Transverse colon (tissue), 3 donors: ENCODE results near the gene EPHB2.

Experiments
- CTCF ChIP-seq, 5 experiments: fragments of 200-600 bp in 3 of 5; fragments of 450-650 bp in 2 of 5; sonication (generic) in 3 of 5; IDR thresholded peaks; 1 replicate in 2 of 5; 2 replicates in 3 of 5; pipeline ENCODE4 v1.5.1; 2016 to 2017; ENCODE audit warnings: antibody characterized with exemption in 5 of 5, inconsistent platforms in 3 of 5, mild to moderate bottlenecking in 2 of 5, moderate library complexity in 1 of 5
- EP300 ChIP-seq: sonication (generic); formaldehyde crosslinking; IDR thresholded peaks from one replicate; pipeline ENCODE4 v1.6.1; 2017; ENCODE audit warnings: antibody characterized with exemption, low read depth
- POLR2A ChIP-seq: fragments of 450-650 bp; IDR thresholded peaks from one replicate; pipeline ENCODE4 v1.6.1; 2016; ENCODE audit warnings: antibody characterized with exemption, mild to moderate bottlenecking, moderate library complexity

GRCh38 chr1:22711071-22711470, 432 bp downstream of the EPHB2 start:
- TF ChIP-seq EP300, result no peak
- no peak for TF ChIP-seq CTCF (IDR thresholded peaks at IDR 0.05)
- TF ChIP-seq POLR2A, result no peak
